GM19452 (cell line): ENCODE results near the gene COPG2.

Experiments
- ATAC-seq: cut with Tn5 transposase; IDR thresholded peaks from one replicate; pipeline ENCODE4 v1.9.1; 2021; ENCODE audit not compliant: unreplicated experiment

Gene COPG2

GRCh38 chr7:130506358-130506757 lies 162.2 kb downstream of the COPG2 start:
- ATAC-seq: no peak

GRCh38 chr7:130505753-130506152 lies 162.8 kb downstream of the COPG2 start:
- no peak for ATAC-seq

DNA sequence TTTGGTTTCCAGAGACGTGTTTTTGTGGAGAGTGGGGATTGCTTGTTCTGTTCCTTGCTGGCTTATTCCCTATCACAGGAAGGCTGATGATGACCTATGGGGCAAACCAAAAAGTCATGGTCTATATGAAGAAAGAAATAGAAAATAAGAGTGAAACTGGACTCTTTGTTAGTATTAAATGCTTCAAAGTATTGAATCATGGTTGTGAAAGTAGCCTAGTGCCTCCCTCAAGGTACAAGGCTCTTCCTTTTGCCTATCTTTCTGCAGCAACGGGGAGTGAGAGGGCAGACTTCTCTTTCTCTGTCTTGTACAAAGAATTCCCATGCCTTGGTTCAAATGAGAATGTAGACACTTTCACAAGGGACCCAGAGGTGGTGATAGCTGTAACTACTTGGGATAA lies 167.6 kb downstream of the COPG2 start:
- ATAC-seq: no peak

GRCh38 chr7:130500463-130500862 lies 168.1 kb downstream of the COPG2 start:
- no peak for ATAC-seq

GRCh38 chr7:130494431-130494858 lies 174.1 kb downstream of the COPG2 start:
- no peak for ATAC-seq

DNA sequence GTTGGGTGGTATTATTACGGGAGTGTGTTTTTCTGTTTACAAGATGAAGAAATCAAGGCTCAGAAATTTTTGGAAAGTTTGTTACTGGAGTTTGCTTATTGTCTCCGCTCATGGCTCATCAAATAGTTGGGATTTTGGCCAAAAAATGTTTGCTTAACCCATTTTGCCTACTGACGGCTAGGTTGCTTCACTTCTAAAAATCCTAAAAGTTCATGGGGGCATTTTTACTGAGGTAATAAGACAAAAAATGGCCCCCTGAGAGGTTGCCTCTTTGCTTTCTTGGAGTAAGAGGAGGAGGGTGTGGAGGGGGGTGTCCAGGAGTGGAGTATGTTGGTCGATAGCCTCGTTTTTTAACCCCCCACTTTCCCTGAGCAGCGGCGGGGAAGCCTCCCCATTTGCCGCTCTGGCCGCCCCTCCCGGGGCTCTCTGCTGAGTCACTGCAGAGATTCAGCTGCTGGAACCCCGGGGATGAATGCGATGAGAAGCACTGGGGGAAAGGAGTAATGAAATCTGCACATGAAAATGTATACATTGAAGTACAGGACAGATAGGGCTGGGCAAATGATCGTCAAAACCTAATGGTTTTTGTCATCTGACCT lies 175.2 kb downstream of the COPG2 start:
- no peak for ATAC-seq

DNA sequence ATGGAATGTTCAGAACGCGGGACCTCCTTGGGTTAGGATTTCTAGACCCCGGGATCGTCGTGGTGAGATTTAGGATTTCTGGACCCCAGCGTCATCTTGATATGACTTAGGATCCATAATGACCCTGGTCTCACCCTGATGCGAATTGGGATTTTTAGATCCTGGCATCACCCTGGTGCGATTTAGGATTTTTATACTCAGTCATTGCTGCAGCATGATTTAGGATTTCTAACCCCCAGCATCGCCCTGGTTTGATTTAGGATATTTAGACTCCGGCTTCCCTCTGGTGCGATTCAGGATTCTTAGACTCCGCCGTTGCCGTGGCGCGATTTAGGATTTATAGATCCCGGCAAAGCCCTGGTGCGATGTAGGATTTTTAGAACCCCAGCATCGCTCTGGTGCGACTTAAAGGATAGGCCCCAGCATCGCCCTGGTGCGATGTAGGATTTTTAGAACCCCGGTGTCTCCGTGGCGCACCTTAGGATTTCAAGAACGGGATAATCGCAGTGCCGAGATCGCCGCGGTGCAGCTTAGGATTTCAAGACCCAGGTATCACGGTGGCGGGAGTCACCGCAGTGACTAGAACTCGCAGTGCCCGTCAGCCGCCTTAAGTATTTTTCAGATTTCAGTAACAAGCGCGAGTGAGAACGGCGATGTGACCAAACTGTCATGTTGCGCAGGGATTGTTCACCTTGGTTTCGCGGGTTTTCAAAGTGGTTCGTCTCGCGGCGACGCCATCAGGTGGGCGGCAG lies 175.8 kb downstream of the COPG2 start:
- no peak for ATAC-seq

- ATAC-seq: no peak
Observed at GRCh38 chr7:130491841-130492522, 176.6 kb downstream of the COPG2 start, which contains the start of gene MEST. Gene MEST (plus strand): TSS chr7:130492085. CDS start chr7:130492314, 229 bp downstream.

DNA sequence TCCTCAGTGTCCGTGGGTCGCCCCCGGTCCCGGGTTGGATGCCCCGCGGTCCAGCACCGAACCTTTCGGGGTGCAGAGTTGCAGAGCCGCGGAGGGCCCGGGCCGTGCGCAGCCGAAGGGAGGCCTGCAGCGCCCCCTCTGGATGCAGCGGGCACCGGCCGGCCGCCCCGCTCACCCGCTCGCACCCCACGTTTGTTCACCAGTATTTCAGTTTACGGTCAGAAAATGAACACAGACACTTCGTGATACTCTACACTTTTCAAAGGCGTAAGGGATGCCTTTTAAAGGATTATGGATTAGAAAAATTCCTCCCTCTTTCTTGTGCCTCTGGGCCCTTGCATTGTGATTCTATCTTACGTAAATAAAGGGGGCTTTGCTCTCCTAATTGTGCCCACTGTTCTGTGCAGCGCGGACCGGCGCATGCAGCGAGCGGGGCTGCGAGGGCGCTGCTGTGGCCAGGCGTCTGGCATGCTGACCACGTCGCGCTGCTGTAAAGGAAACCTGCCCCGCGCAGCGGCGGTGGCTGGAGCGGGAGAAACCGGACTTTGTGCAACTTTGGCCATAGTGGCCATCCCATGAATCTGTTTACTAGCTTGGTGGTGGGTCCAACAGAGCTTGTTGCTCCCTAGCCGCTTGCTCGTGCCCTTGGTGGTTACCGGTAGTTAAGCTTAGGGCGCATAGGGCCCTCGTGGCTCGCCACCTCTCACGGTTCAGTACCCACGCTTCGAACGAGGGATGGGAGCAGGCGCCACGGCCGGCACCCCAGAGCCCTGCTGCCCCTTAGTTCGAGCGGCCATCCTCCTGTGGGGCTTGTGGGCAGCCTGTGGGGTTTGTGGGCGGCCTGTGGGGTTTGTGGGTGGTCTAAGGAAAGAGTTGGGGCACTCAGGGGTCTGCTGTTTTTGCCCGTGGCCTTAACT lies 177.4 kb downstream of the COPG2 start:
- no peak for ATAC-seq

- no peak for ATAC-seq
Observed at GRCh38 chr7:130490311-130490791, 178.2 kb downstream of the COPG2 start.

DNA sequence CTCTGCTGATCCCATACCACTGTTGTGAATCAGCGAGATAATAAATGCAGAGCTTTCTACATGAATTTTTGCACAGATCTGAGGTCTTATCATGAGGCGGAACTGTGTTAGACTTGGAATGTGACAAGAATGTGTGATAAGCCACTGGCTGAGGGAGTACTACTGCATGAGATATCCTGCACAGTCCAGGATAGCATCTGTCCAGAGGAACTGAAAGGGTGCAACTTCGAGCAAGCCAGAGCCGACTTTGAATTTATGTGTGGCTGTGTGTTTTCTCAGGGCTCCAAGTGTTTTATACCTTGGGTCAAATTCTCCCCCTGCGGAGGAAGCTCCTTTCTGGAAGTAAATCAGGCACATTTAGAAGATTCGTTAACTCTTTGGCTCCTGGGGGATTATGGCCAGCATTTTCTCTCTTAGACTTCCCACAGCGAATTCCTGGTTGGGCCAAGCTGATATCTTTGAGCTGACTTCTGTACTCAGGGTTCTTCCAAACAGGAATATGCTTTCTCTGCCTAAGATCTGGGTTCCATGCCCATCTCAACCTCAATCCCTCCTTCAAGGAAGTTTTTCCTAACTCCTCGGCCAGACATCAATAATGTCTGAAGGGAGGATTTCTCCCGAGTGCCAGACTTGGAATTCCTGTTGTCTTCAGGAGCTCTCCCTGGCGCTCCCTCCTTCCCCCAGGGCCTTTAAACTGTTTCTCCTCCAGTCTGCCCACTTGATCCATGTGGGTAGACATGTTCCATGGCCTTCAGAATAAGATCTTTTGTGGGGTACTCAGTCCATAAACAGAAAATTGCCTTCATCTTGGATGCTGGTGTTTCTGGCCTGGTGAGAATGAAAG lies 179.2 kb downstream of the COPG2 start:
- no peak for ATAC-seq

- ATAC-seq: no peak
Observed at GRCh38 chr7:130488392-130489139, 180.0 kb downstream of the COPG2 start.

- ATAC-seq: no peak
Observed at GRCh38 chr7:130486954-130487436, 181.6 kb downstream of the COPG2 start.

DNA sequence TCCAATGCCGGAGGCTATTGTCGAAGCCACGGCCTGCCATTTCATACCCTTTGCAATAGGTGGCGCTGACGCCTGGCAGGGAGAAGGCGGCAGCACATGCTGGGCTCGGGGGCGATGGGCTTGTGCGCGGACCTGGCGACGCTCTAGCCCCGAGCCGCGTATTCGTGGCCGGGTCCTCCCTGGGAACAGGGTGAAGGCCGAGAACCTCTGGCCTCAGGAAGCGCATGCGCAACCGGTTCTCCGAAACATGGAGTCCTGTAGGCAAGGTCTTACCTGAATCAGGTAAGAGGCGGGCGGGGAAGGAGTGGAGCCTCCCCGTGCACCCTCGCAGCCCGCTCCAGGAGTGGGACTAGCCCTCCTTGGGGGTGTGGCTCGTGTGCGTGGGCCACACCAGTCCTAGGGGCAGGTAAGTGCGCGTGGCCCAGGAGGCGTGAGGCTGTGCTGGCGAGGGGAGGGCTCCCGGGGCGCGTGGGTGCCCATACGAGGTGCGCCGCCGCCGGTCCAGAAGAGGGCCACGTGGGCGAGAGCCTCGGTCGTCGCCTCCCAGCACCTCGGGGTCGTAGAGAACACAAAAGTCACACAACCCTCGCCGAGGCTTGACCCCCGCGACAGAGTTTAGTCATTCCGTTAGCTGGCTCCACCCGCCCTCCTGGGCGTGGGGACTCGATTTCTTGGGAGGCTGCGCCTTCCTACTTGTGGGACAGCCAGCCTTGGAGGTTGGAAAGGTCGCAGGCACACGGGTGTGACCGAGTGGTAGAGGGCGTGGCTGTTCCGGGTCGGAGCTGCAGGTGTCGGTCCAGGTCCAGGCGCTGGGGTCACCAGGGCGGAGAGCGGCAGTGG lies 182.2 kb downstream of the COPG2 start:
- no peak for ATAC-seq

DNA sequence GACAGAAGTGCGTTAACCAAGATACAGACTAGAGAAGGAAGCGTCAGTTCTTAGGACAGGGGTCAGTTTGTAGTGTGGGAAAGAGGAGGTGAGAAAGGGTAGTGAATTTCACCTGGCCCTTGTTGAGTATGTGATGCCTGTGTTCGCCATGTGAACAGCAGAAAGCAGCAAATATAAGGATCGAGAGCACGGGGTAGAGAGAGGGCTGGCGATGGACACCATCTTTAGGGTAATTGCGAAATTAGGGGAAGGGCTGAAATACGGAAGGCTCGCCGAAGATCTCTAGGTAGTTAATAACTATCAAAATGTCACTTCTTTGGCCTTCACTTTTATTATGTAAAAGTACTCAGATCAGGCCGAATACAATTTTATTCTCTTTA lies 182.8 kb downstream of the COPG2 start:
- ATAC-seq: no peak

- ATAC-seq: no peak
Observed at GRCh38 chr7:130483031-130483430, 185.5 kb downstream of the COPG2 start.

GRCh38 chr7:130481898-130482297 lies 186.7 kb downstream of the COPG2 start:
- ATAC-seq: no peak

GRCh38 chr7:130479716-130480400 lies 188.7 kb downstream of the COPG2 start:
- ATAC-seq: no peak
